ENCODE results near the gene TTLL11.
A peak's percentile ranks its signal among the peaks of the same experiment; 100 is the strongest.

TTLL11 gene

GRCh38 chr9:121822093-121823085 is 270.7 kb downstream of the TTLL11 start:
- DNase-seq: no peak

GRCh38 chr9:121821326-121821725 is 271.8 kb downstream of the TTLL11 start:
- no peak for DNase-seq

- no peak for DNase-seq
Observed at GRCh38 chr9:121820286-121821005, 272.7 kb downstream of the TTLL11 start.

- peak; percentile 3 to 9 for DNase-seq
Observed at GRCh38 chr9:121819428-121820231, 273.5 kb downstream of the TTLL11 start.

- no peak for DNase-seq
Observed at GRCh38 chr9:121818841-121819427, 274.2 kb downstream of the TTLL11 start.

GRCh38 chr9:121818016-121818661 is 275.0 kb downstream of the TTLL11 start:
- no peak for DNase-seq

GRCh38 chr9:121817476-121817875 is 275.6 kb downstream of the TTLL11 start:
- no peak for DNase-seq

- no peak for DNase-seq
Observed at GRCh38 chr9:121816845-121817450, 276.2 kb downstream of the TTLL11 start.

GRCh38 chr9:121816449-121816817 is 276.7 kb downstream of the TTLL11 start:
- no peak for DNase-seq

GRCh38 chr9:121815546-121816448 is 277.3 kb downstream of the TTLL11 start:
- DNase-seq: no peak

GRCh38 chr9:121815084-121815483 is 278.0 kb downstream of the TTLL11 start:
- no peak for DNase-seq

- DNase-seq: no peak
Observed at GRCh38 chr9:121814594-121814993, 278.5 kb downstream of the TTLL11 start.

GRCh38 chr9:121813519-121814210 is 279.4 kb downstream of the TTLL11 start:
- DNase-seq: no peak

GRCh38 chr9:121812159-121812735 is 280.9 kb downstream of the TTLL11 start:
- no peak for DNase-seq

GRCh38 chr9:121811751-121812150 is 281.4 kb downstream of the TTLL11 start:
- no peak for DNase-seq

- DNase-seq: no peak
Observed at GRCh38 chr9:121811140-121811539, 282.0 kb downstream of the TTLL11 start.

- no peak for DNase-seq
Observed at GRCh38 chr9:121810489-121810888, 282.6 kb downstream of the TTLL11 start.

- no peak for DNase-seq
Observed at GRCh38 chr9:121809356-121810050, 283.6 kb downstream of the TTLL11 start.

GRCh38 chr9:121808781-121809180 is 284.3 kb downstream of the TTLL11 start:
- DNase-seq: no peak

All from inflammatory macrophage treated with lipopolysaccharide for 1 hour (primary cell).